Vagina (tissue), 2 donors: ENCODE measurements around the gene PTGIS.

Experiments used
- CTCF ChIP-seq, 3 experiments: fragments of 450-650 bp in 2 of 3; fragments of 200-600 bp in 1 of 3; sonication (generic) in 1 of 3; IDR thresholded peaks; one replicate each; pipeline ENCODE4 v1.5.1; 2017 to 2019; ENCODE audit warnings: antibody characterized with exemption in 3 of 3, mild to moderate bottlenecking in 2 of 3, moderate library complexity in 2 of 3
- POLR2A ChIP-seq, 2 donors: fragments of 450-650 bp; IDR thresholded peaks; one replicate each; pipeline ENCODE4 v1.6.1; 2017; ENCODE audit warnings: antibody characterized with exemption in 2 of 2, mild to moderate bottlenecking in 2 of 2, moderate library complexity in 2 of 2

GRCh38 chr20:49589747-49590146 lies 21.8 kb upstream of the PTGIS start:
- no peak for TF ChIP-seq CTCF (IDR thresholded peaks at IDR 0.05)
- TF ChIP-seq POLR2A (IDR thresholded peaks at IDR 0.05): no peak
